Measurements from ENCODE around the gene KRTAP9-2.
"Not testable (repeated sequence)": the region's sequence is repeated elsewhere in the genome, so short reads cannot be mapped to it uniquely, and the experiment has no call there.

Gene KRTAP9-2

DNA sequence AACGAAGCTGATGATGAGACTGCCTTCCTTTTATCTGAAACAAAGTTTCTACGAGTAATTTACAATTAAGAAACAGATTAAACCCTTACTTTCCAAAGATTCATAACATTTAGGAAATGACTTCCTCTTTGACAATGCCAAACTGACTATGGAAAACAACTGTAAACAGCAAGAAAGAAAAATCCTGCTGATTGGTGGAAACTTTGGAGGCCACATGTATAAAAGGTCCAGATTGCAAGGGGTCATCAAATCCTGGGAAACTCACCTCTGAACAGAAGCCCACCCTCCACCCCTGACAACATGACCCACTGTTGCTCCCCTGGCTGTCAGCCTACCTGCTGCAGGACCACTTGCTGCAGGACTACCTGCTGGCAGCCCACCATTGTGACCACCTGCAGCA is 38.6 kb downstream of the KRTAP9-2 start, which contains the start of gene KRTAP9-6:
Gene KRTAP9-6 (plus strand): TSS at position 301 of the 400 bp plus-strand sequence. CDS start 0 bp downstream, at position 301.
- Histone ChIP-seq H3K27me3 (ENCODE audit: control insufficient read depth, insufficient read depth, low read length) (no peaks in the 10 kb centered on the region), H3K27ac (ENCODE audit: low read depth, low read length) (no peak within 1 kb of the TSS), H3K4me1 (ENCODE audit: control insufficient read depth, insufficient read depth, low read length) (no peaks in the 10 kb centered on the region), H3K9ac (ENCODE audit: low read depth, low read length) (no peak within 1 kb of the TSS), H3K36me3 (ENCODE audit: control insufficient read depth, insufficient read depth, low read length) (no peaks in the 10 kb centered on the region), H3K4me3 (ENCODE audit: low read depth, low read length) (no peak within 1 kb of the TSS), H3K9me3 (ENCODE audit: control insufficient read depth, insufficient read depth, low read length) (no peaks in the 10 kb centered on the region)

DNA sequence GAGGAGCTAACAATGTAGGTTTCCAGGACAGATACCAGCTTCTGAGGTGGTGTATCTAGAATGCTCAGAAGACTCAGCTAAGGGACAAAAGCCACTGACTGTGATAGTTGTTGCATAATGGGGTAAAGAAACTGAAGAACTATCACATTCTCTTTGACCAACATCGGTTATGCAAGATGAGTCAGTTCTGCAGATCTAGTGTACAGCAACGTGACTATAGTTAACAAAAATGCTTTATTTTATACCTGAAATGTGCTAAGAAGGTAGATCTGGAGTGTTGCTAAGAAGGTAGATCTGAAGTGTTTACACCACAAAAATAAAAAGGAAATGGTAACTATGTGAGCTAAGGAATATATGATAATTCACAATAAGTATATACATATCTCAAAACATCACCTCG is 41.3 kb downstream of the KRTAP9-2 start:
- H3K9me3 ChIP-seq (ENCODE audit: control insufficient read depth, insufficient read depth, low read length): no peaks in the 10 kb centered on the region

DNA sequence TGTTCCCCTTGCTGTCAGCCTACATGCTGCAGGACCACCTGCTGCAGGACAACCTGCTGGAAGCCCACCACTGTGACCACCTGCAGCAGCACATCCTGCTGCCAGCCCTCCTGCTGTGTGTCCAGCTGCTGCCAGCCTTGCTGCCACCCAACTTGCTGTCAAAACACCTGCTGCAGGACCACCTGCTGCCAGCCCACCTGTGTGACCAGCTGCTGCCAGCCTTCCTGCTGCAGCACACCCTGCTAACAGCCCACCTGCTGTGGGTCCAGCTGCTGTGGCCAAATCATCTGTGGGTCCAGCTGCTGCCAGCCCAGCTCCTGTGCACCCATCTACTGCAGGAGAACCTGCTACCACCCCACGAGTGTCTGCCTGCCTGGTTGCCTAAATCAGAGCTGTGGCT is 44.9 kb downstream of the KRTAP9-2 start:
- not testable (repeated sequence) for H3K9me3 ChIP-seq (ENCODE audit: control insufficient read depth, insufficient read depth, low read length); H3K9ac ChIP-seq (ENCODE audit: low read depth, low read length); H3K27me3 ChIP-seq (ENCODE audit: control insufficient read depth, insufficient read depth, low read length); H3K4me3 ChIP-seq (ENCODE audit: low read depth, low read length); H3K36me3 ChIP-seq (ENCODE audit: control insufficient read depth, insufficient read depth, low read length); H3K27ac ChIP-seq (ENCODE audit: low read depth, low read length); H3K4me1 ChIP-seq (ENCODE audit: control insufficient read depth, insufficient read depth, low read length)

More for the DNA sequence above, 41.3 kb downstream of the KRTAP9-2 start:
- H3K4me3 ChIP-seq (ENCODE audit: low read depth, low read length): no peak overlapping the region
- H3K27me3 ChIP-seq (ENCODE audit: control insufficient read depth, insufficient read depth, low read length): no peaks in the 10 kb centered on the region
- H3K4me1 ChIP-seq (ENCODE audit: control insufficient read depth, insufficient read depth, low read length): no peaks in the 10 kb centered on the region
- H3K27ac ChIP-seq (ENCODE audit: low read depth, low read length): no peak overlapping the region
- H3K9ac ChIP-seq (ENCODE audit: low read depth, low read length): no peak overlapping the region
- H3K36me3 ChIP-seq (ENCODE audit: control insufficient read depth, insufficient read depth, low read length): no peaks in the 10 kb centered on the region

DNA sequence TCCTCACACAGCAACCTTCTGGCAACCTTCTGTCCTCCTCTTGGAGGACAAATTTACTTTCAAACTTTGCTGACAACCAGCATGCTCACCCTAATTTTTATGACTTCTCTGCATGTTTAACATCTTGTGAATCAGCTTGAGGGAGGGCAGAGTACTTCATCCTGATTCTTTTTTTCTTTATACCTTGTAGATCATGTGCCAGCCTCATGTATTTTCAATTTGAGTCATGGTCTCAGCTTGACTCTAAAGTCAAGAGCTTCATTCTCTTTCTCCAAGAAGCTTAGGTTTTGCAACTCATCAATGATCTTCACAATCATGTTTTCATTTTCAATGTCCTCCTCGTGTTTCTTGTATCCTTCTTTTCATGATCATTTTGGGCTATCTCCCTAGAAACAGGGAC is 45.4 kb downstream of the KRTAP9-2 start:
- Histone ChIP-seq H3K36me3 (ENCODE audit: control insufficient read depth, insufficient read depth, low read length) (no peaks in the 10 kb centered on the region), H3K27me3 (ENCODE audit: control insufficient read depth, insufficient read depth, low read length) (no peaks in the 10 kb centered on the region), H3K9ac (ENCODE audit: low read depth, low read length) (no peak overlapping the region), H3K4me3 (ENCODE audit: low read depth, low read length) (no peak overlapping the region), H3K9me3 (ENCODE audit: control insufficient read depth, insufficient read depth, low read length) (no peaks in the 10 kb centered on the region), H3K4me1 (ENCODE audit: control insufficient read depth, insufficient read depth, low read length) (no peaks in the 10 kb centered on the region), H3K27ac (ENCODE audit: low read depth, low read length) (no peak overlapping the region)

DNA sequence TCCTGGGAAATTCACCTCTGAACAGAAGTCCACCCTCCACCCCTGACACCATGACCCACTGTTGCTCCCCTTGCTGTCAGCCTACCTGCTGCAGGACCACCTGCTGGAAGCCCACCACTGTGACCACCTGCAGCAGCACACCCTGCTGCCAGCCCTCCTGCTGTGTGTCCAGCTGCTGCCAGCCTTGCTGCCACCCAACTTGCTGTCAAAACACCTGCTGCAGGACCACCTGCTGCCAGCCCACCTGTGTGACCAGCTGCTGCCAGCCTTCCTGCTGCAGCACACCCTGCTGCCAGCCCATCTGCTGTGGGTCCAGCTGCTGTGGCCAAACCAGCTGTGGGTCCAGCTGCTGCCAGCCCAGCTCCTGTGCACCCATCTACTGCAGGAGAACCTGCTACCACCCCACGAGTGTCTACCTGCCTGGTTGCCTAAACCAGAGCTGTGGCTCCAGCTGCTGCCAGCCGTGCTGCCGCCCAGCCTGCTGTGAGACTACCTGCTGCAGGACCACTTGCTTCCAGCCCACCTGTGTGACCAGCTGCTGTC is 49.3 kb downstream of the KRTAP9-2 start, which contains the start of gene KRTAP9-7:
Gene KRTAP9-7 (plus strand): TSS at position 51 of the 543 bp plus-strand sequence. CDS start 0 bp downstream, at position 51.
- not testable (repeated sequence) for H3K36me3 ChIP-seq (ENCODE audit: control insufficient read depth, insufficient read depth, low read length); H3K9ac ChIP-seq (ENCODE audit: low read depth, low read length); H3K4me1 ChIP-seq (ENCODE audit: control insufficient read depth, insufficient read depth, low read length); H3K27me3 ChIP-seq (ENCODE audit: control insufficient read depth, insufficient read depth, low read length); H3K9me3 ChIP-seq (ENCODE audit: control insufficient read depth, insufficient read depth, low read length); H3K4me3 ChIP-seq (ENCODE audit: low read depth, low read length); H3K27ac ChIP-seq (ENCODE audit: low read depth, low read length)
